Loucy (cell line): ENCODE measurements around the gene SBK2.

Source experiments
- EZH2phosphoT487 ChIP-seq: fragments of 200-600 bp; IDR thresholded peaks from 2 replicates; pipeline ENCODE4 v1.6.1; 2018; ENCODE audit warnings: antibody characterized with exemption, mild to moderate bottlenecking, moderate library complexity, borderline replicate concordance
- TF ChIP-seq, protein P1 (sequence below): fragments of 200-600 bp; sonication (generic); conservative IDR thresholded peaks from 2 replicates; pipeline ENCODE4 v1.5.1; 2014; ENCODE audit warnings: mild to moderate bottlenecking, antibody characterized with exemption, low read length

- TF ChIP-seq, protein P1, sequence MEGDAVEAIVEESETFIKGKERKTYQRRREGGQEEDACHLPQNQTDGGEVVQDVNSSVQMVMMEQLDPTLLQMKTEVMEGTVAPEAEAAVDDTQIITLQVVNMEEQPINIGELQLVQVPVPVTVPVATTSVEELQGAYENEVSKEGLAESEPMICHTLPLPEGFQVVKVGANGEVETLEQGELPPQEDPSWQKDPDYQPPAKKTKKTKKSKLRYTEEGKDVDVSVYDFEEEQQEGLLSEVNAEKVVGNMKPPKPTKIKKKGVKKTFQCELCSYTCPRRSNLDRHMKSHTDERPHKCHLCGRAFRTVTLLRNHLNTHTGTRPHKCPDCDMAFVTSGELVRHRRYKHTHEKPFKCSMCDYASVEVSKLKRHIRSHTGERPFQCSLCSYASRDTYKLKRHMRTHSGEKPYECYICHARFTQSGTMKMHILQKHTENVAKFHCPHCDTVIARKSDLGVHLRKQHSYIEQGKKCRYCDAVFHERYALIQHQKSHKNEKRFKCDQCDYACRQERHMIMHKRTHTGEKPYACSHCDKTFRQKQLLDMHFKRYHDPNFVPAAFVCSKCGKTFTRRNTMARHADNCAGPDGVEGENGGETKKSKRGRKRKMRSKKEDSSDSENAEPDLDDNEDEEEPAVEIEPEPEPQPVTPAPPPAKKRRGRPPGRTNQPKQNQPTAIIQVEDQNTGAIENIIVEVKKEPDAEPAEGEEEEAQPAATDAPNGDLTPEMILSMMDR, result no peak
- no peak for TF ChIP-seq EZH2phosphoT487
Measured at GRCh38 chr19:55538132-55538531, 1.2 kb upstream of the SBK2 start.
